ENCODE results near the gene STK11IP. TPM values are rescaled to one million over a fixed set of nuclear protein-coding genes. Genes with fewer than 3 reads are reported as not detected.
A peak's percentile ranks its signal among the peaks of the same experiment; 100 is the strongest.

Gene STK11IP
- total and polyA plus RNA-seq, 9 of the 15 experiments (the other 6 are each of a cell fraction or from before 2014, with no cell fraction given) = 0.52 to 21.7 (median 5.6) TPM

- TF ChIP-seq ZBTB40 (IDR thresholded peaks at IDR 0.05) = 0 out of 2 replicates have a peak, but pooled peaks have one; percentile 28
- no peak for TF ChIP-seq ZBTB40 (CRISPR knock-in tag; IDR thresholded peaks at IDR 0.05)
- TF ChIP-seq ZNF592 (IDR thresholded peaks at IDR 0.05) = peak; percentile 65
- TF ChIP-seq CREB1 (IDR thresholded peaks at IDR 0.05) = peak; percentile 59; the same call in 1 of the 2 replicates
- TF ChIP-seq CREB1 (CRISPR knock-in tag; IDR thresholded peaks at IDR 0.05) = peak; percentile 81
- TF ChIP-seq NKRF (IDR thresholded peaks at IDR 0.05; ENCODE audit: borderline replicate concordance) = no peak
- TF ChIP-seq CREBBP (IDR thresholded peaks at IDR 0.05; ENCODE audit: low read depth, low read length) = no peak
- peak; percentile 11; the same call in 1 of the 2 replicates for TF ChIP-seq JUN (IDR thresholded peaks at IDR 0.05; ENCODE audit: borderline replicate concordance, low read depth, low read length)
- TF ChIP-seq JUN (CRISPR knock-in tag; IDR thresholded peaks at IDR 0.05; ENCODE audit: borderline replicate concordance) = no peak
- TF ChIP-seq ZFX (CRISPR knock-in tag; IDR thresholded peaks at IDR 0.05) = no peak
- TF ChIP-seq SRF (CRISPR knock-in tag; IDR thresholded peaks at IDR 0.05) = peak in 1 of 2 experiments; percentile 67; a peak in 2 of 4 replicates
- TF ChIP-seq MAZ (CRISPR knock-in tag; conservative IDR thresholded peaks at IDR 0.05 in 1 of 2, IDR thresholded peaks at IDR 0.05 in 1 of 2) = peak; percentile 67 to 86
Observed at GRCh38 chr2:219642465-219643083, 44.9 kb downstream of the STK11IP start (continued).

All from K562 (cell line).